Cardiac muscle cell (in vitro differentiated cells and primary cell): Measurements from ENCODE around the gene NUDT21. TPM values are rescaled to one million over a fixed set of nuclear protein-coding genes. Genes with fewer than 3 reads are reported as not detected.
"Not testable (repeated sequence)": the region's sequence is repeated elsewhere in the genome, so short reads cannot be mapped to it uniquely, and the experiment has no call there.

Experiments used
- DNase-seq, 2 donors: peaks; one replicate each; pipeline versions ENCODE4 v3.0.0 to v3.0.0-alpha.2; 2010 to 2017; ENCODE audit warnings: low read depth in 1 of 2, low spot score in 1 of 2
- H3K27ac ChIP-seq: fragments of 200-600 bp; sonication (generic); 2 replicates; pipeline ENCODE4 v1.5.1; 2016
- H3K27me3 ChIP-seq: fragments of 200-600 bp; sonication (generic); 2 replicates; pipeline ENCODE4 v1.6.0; 2016; ENCODE audit warnings: control low read depth
- H3K36me3 ChIP-seq: fragments of 200-600 bp; sonication (generic); 2 replicates; pipeline ENCODE4 v1.5.1; 2016; ENCODE audit warnings: control low read depth
- H3K4me1 ChIP-seq: fragments of 200-600 bp; sonication (generic); 2 replicates; pipeline ENCODE4 v1.8.1; 2017; ENCODE audit warnings: low read depth, mild to moderate bottlenecking, mixed run types
- H3K4me3 ChIP-seq: fragments of 200-600 bp; sonication (generic); 2 replicates; pipeline ENCODE4 v1.5.1; 2016; ENCODE audit warnings: mild to moderate bottlenecking
- H3K9me3 ChIP-seq: fragments of 200-600 bp; sonication (generic); 2 replicates; pipeline ENCODE4 v1.5.1; 2017; ENCODE audit warnings: low read depth, mild to moderate bottlenecking, control low read depth
- CTCF ChIP-seq: IDR thresholded peaks from 2 replicates; pipeline ENCODE4 v1.5.1; 2012; ENCODE audit warnings: low read depth, mild to moderate bottlenecking, low read length
- polyA plus RNA-seq: library from polyadenylated mRNA; unstranded; fragments of >200 nt; fragmentation: Nextera tagmentation; extraction: Ambion mirVana; gene quantifications from 2 replicates; pipeline ENCODE4 v1.2.1, GENCODE V29; 2016
- total RNA-seq: library from RNA; depleted of rRNA; stranded (reverse); fragments of >200 nt; gene quantifications from 2 replicates; pipeline ENCODE4 v1.2.3, GENCODE V29; 2016

NUDT21 gene
- total and polyA plus RNA-seq, 2 experiments from 2014 or later, result 47.4 to 79.9 TPM

- Histone ChIP-seq H3K27ac (no peak overlapping the region), H3K4me3 (no peak overlapping the region), H3K27me3 (no peaks in the 10 kb centered on the region), H3K4me1 (no peaks in the 10 kb centered on the region), H3K36me3 (peaks cover 28% of the 10 kb centered on the region), H3K9me3 (no peaks in the 10 kb centered on the region)
- no peak for TF ChIP-seq CTCF
- DNase-seq, result peak in 1 of 2 donors; percentile 26
These were observed 68.2 kb downstream of the NUDT21 start for GRCh38 chr16:56382901-56383355.

GRCh38 chr16:56382459-56382858 lies 68.7 kb downstream of the NUDT21 start:
- no peak for TF ChIP-seq CTCF
- Histone ChIP-seq H3K4me1 (no peaks in the 10 kb centered on the region), H3K27me3 (no peaks in the 10 kb centered on the region), H3K36me3 (peaks cover 23% of the 10 kb centered on the region), H3K9me3 (no peaks in the 10 kb centered on the region), H3K27ac (no peak overlapping the region), H3K4me3 (no peak overlapping the region)
- DNase-seq, result no peak

GRCh38 chr16:56380778-56381485 lies 70.2 kb downstream of the NUDT21 start:
- DNase-seq, H3K27ac ChIP-seq, H3K27me3 ChIP-seq, H3K9me3 ChIP-seq, H3K4me3 ChIP-seq, H3K4me1 ChIP-seq: not testable (repeated sequence)
- peaks cover 20% of the 10 kb centered on the region for H3K36me3 ChIP-seq

Other genes with a start within 250 kb of the NUDT21 start
- 152 and 157 TPM in 2 replicates for gene AMFR, start 25.8 kb downstream of the NUDT21 start, total RNA-seq
- 52.7 and 65.3 TPM in 2 replicates for gene AMFR, start 25.8 kb downstream of the NUDT21 start, polyA plus RNA-seq
- 32.0 and 65.5 TPM in 2 replicates for gene OGFOD1, start 222 bp upstream of the NUDT21 start, total RNA-seq
- gene OGFOD1, start 222 bp upstream of the NUDT21 start, polyA plus RNA-seq, result 49.4 and 54.9 TPM in 2 replicates
- 31.9 and 32.8 TPM in 2 replicates for gene BBS2, start 68.7 kb upstream of the NUDT21 start, total RNA-seq
- 50.4 and 64.7 TPM in 2 replicates for gene BBS2, start 68.7 kb upstream of the NUDT21 start, polyA plus RNA-seq
- not detected in 2 replicates for gene MT4, start 113.7 kb upstream of the NUDT21 start, total RNA-seq
- gene MT4, start 113.7 kb upstream of the NUDT21 start, polyA plus RNA-seq, result not detected in 2 replicates
- gene MT3, start 138.2 kb upstream of the NUDT21 start, total RNA-seq, result not detected in 2 replicates
- gene MT3, start 138.2 kb upstream of the NUDT21 start, polyA plus RNA-seq, result 1.0 TPM in 1 of 2 replicates, not detected in the other
- gene MT2A, start 157.3 kb upstream of the NUDT21 start, total RNA-seq, result 0.28 TPM in 1 of 2 replicates, not detected in the other
- 1.6 and 2.1 TPM in 2 replicates for gene MT2A, start 157.3 kb upstream of the NUDT21 start, polyA plus RNA-seq
- 3.6 and 9.1 TPM in 2 replicates for gene MT1E, start 174.4 kb upstream of the NUDT21 start, total RNA-seq
- gene MT1E, start 174.4 kb upstream of the NUDT21 start, polyA plus RNA-seq, result 4.5 and 4.7 TPM in 2 replicates
- gene MT1M, start 181.3 kb upstream of the NUDT21 start, total RNA-seq, result not detected in 2 replicates
- gene MT1M, start 181.3 kb upstream of the NUDT21 start, polyA plus RNA-seq, result not detected in 2 replicates
- not detected in 2 replicates for gene MT1A, start 187.3 kb upstream of the NUDT21 start, total RNA-seq
- gene MT1A, start 187.3 kb upstream of the NUDT21 start, polyA plus RNA-seq, result not detected in 2 replicates
- gene MT1B, start 200.6 kb upstream of the NUDT21 start, total RNA-seq, result not detected in 2 replicates
- gene MT1B, start 200.6 kb upstream of the NUDT21 start, polyA plus RNA-seq, result not detected in 2 replicates
- not detected in 2 replicates for gene MT1F, start 206.6 kb upstream of the NUDT21 start, total RNA-seq
- not detected in 2 replicates for gene MT1F, start 206.6 kb upstream of the NUDT21 start, polyA plus RNA-seq
- gene MT1G, start 216.7 kb upstream of the NUDT21 start, total RNA-seq, result 3.7 TPM in 1 of 2 replicates, not detected in the other
- not detected in 2 replicates for gene MT1G, start 216.7 kb upstream of the NUDT21 start, polyA plus RNA-seq
- gene MT1H, start 218.5 kb upstream of the NUDT21 start, total RNA-seq, result not detected in 2 replicates
- not detected in 2 replicates for gene MT1H, start 218.5 kb upstream of the NUDT21 start, polyA plus RNA-seq
- 5.7 and 13.3 TPM in 2 replicates for gene MT1X, start 231.1 kb upstream of the NUDT21 start, total RNA-seq
- 9.3 and 11.1 TPM in 2 replicates for gene MT1X, start 231.1 kb upstream of the NUDT21 start, polyA plus RNA-seq